GM12865 (cell line): ENCODE data around the gene NCOA4.

Experiments
- DNase-seq: peaks from one replicate; pipeline ENCODE4 v3.0.0; 2010; ENCODE audit warnings: low read depth
- H3K4me3 ChIP-seq: 2 replicates; pipeline ENCODE4 v1.5.1; 2011; ENCODE audit warnings: mild to moderate bottlenecking, low read depth, low read length, control low read depth
- TF ChIP-seq, protein P1 (sequence below): IDR thresholded peaks from 2 replicates; pipeline ENCODE4 v1.5.1; 2011; ENCODE audit warnings: low read length, control low read depth, low read depth, inconsistent platforms; ENCODE audit not compliant: insufficient read depth; ENCODE audit errors: missing control alignments

NCOA4 gene

DNA sequence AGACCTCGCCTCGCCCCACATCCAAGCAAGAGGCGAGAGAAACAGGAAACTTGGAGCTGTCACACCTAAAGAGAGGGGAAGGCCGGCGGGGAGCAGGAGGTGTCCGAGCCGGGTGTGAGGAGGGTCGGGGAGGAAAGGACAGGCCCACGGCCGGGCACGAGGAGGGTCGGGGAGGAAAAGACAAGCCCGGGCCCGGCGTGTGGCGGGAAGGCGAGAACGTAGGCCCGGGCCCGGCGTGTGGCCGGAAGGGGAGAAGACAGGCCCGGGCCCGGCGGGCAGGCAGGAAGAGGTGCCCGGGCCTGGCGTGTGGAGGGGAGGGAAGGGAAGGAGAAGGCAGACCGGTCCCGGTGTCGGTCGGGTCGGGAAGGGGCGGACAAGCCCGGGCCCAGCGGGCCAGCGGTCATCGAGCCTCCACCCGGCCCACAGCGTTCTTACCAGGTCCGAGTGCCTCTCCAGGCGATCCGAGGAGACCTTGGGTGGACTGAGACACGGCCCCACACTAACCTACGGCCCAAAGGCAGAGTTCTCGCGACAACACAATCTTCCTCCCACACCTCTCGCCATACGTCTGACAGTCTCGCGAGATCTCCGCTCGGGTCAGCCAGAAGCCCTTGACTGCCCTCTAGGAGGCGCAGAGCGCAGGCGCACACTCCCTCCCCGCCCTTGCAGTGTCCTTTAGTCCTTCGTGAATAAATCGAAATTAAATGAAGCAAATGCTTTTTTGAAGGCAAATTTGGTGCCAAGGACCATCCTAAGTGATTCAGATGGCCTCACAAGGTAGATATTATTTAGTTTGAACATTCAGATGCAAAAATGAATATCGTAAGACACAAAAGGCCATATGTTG lies at the start of gene NCOA4:
Gene NCOA4 (minus strand): TSS at position 533 of the 847 bp plus-strand sequence. CDS start 13,943 bp downstream, outside the sequence.
- TF ChIP-seq, protein P1, sequence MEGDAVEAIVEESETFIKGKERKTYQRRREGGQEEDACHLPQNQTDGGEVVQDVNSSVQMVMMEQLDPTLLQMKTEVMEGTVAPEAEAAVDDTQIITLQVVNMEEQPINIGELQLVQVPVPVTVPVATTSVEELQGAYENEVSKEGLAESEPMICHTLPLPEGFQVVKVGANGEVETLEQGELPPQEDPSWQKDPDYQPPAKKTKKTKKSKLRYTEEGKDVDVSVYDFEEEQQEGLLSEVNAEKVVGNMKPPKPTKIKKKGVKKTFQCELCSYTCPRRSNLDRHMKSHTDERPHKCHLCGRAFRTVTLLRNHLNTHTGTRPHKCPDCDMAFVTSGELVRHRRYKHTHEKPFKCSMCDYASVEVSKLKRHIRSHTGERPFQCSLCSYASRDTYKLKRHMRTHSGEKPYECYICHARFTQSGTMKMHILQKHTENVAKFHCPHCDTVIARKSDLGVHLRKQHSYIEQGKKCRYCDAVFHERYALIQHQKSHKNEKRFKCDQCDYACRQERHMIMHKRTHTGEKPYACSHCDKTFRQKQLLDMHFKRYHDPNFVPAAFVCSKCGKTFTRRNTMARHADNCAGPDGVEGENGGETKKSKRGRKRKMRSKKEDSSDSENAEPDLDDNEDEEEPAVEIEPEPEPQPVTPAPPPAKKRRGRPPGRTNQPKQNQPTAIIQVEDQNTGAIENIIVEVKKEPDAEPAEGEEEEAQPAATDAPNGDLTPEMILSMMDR: peak; percentile 85

DNA sequence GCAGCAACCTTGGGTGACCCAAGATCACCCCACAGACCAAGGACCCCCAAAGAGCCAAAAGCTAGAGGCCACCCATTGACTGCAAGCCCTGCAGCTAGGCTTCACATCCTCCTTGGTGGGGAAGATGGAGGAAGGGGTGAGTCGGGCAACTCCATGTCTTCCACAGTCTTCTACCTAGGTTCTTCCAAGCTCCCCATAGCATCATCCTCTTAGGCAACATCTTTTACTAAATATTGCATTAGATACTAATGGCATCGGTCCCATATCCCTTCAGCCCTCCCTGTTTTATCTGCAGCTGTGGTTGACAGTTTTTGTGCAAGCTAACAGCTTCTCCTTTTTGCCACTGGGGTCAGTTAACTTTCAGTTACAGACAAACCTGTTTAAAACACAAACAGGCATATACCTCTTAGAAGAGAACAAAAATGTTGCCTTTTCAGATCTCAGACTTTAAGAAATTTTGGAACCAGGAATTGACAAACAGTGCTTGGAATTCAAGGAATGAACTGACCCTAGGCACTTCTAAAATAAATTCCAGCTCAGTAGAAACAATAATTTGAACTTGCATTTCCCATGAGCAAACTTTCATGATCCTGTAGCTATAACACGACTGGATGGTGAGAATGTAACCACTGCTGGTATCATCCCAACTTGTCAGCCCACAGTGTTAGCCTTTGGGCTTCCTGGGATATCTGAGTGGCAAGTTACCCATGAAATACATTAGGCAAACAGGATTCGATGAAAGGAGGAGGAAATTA lies 49.6 kb upstream of the NCOA4 start:
- H3K4me3 ChIP-seq: no peak overlapping the region
- TF ChIP-seq, protein P1: no peak
- no peak for DNase-seq

More for the DNA sequence above, at the start of gene NCOA4:
- peak; percentile 99 for DNase-seq
- peak within 1 kb of the TSS; percentile 77 for H3K4me3 ChIP-seq

DNA sequence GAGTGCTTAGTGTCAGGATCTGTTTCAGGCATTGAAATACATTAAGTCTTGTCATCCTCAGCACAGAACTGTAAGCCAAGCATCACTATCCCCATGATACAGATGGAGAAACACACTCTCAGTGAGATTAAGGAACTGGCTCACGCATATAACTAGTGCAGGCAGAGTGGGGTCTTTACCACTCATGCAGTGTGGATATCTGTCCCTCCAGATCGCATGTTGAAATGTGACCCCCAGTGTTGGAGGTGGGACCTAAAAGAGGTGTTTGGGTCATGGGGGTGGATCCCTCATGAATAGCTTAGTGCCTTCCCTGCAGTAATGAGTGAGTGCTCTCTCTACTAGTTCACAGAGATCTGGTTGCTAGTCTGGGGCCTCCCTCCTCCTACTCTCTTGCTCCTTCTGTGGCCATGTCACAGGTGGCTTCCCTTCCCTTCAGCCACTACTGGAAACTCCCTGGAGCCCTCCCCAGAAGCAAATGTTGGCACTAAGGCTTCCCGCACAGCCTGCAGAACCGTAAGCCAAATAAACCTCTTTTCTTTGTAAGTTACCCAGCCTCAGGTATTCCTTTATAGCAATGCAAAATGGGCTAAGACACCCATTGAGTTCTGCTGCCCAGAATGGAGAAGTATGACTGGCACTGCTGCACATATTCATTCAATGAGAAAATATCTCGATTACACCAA lies 47.4 kb upstream of the NCOA4 start:
- no peak for DNase-seq
- TF ChIP-seq, protein P1: no peak

DNA sequence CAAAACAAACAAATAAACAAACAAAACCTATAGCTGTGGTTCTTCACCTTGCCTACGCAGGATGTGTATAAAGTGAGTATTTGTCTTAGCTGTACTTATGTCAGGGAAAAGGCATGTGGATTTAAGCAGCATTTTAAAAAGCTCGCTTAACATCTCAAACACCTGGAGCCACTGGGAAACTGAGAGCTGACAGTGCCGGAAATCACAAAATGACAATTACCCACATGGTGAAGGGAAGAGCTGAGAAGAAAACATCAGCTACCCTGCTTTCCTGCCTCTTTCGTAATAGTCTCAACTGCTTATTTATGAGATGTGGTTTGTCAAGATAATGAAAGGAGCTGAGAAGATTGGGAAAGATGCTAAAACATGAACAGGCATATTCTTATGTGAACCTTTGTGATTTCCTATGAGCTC lies 46.7 kb upstream of the NCOA4 start:
- TF ChIP-seq, protein P1: no peak
- no peak overlapping the region for H3K4me3 ChIP-seq
- DNase-seq: no peak

More for the DNA sequence above, 47.4 kb upstream of the NCOA4 start:
- no peak overlapping the region for H3K4me3 ChIP-seq

DNA sequence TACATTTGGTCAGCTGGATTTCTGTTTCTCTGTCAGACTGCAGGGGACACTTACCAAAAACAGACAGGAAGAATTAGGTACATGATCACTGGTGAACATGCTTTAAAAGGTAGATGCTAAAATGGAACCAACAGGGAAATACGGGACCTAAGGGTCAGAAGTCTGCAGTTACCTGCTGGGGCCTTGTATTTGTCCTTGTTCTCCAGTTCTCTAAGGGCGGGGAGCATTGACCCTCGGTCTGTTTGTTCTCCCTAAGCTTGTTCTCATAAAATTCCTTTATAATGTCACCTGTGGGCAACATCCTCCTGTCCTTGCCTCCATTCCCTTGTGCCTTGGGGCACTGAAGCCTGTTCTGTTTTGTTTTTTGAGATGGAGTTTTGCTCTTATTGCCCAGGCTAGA lies 45.4 kb upstream of the NCOA4 start:
- no peak overlapping the region for H3K4me3 ChIP-seq

More for the DNA sequence above, 45.4 kb upstream of the NCOA4 start:
- no peak for DNase-seq
- TF ChIP-seq, protein P1: no peak
